GM12892 (cell line): ENCODE data around the gene SLC6A6.

Source experiments
- DNase-seq: peaks from one replicate; pipeline ENCODE4 v3.0.0; 2011; ENCODE audit not compliant: insufficient read length
- FAIRE-seq: peaks from 2 replicates; lab custom pipeline; 2011; peaks lifted over from hg19 to GRCh38; lab: Jason Lieb, UNC
- POLR2A ChIP-seq: IDR thresholded peaks from 2 replicates; pipeline ENCODE4 v1.6.1; 2011; ENCODE audit warnings: low read depth, low read length, control low read depth
- POLR2AphosphoS5 ChIP-seq: IDR thresholded peaks from 2 replicates; pipeline ENCODE4 v1.6.1; 2011; ENCODE audit warnings: low read depth, low read length, control low read depth
- TAF1 ChIP-seq: IDR thresholded peaks from 2 replicates; pipeline ENCODE4 v1.6.1; 2011; ENCODE audit warnings: low read depth, mild to moderate bottlenecking, control low read depth, low read length, borderline replicate concordance

The SLC6A6 gene

GRCh38 chr3:14393440-14394106, 8.8 kb upstream of the SLC6A6 start:
- no peak for DNase-seq
- no peak for FAIRE-seq
- TF ChIP-seq TAF1 (no peak), POLR2A (no peak), POLR2AphosphoS5 (no peak)

GRCh38 chr3:14396031-14396692, 6.2 kb upstream of the SLC6A6 start:
- FAIRE-seq, result no peak
- no peak for DNase-seq
- TF ChIP-seq TAF1 (no peak), POLR2AphosphoS5 (no peak), POLR2A (no peak)

GRCh38 chr3:14397046-14397445, 5.4 kb upstream of the SLC6A6 start:
- DNase-seq, result no peak
- no peak for FAIRE-seq
- TF ChIP-seq POLR2A, result no peak
- TF ChIP-seq POLR2AphosphoS5, result no peak
- TF ChIP-seq TAF1, result no peak

GRCh38 chr3:14397531-14397930, 4.9 kb upstream of the SLC6A6 start:
- no peak for FAIRE-seq
- TF ChIP-seq POLR2AphosphoS5 (no peak), TAF1 (no peak), POLR2A (no peak)
- no peak for DNase-seq

DNA sequence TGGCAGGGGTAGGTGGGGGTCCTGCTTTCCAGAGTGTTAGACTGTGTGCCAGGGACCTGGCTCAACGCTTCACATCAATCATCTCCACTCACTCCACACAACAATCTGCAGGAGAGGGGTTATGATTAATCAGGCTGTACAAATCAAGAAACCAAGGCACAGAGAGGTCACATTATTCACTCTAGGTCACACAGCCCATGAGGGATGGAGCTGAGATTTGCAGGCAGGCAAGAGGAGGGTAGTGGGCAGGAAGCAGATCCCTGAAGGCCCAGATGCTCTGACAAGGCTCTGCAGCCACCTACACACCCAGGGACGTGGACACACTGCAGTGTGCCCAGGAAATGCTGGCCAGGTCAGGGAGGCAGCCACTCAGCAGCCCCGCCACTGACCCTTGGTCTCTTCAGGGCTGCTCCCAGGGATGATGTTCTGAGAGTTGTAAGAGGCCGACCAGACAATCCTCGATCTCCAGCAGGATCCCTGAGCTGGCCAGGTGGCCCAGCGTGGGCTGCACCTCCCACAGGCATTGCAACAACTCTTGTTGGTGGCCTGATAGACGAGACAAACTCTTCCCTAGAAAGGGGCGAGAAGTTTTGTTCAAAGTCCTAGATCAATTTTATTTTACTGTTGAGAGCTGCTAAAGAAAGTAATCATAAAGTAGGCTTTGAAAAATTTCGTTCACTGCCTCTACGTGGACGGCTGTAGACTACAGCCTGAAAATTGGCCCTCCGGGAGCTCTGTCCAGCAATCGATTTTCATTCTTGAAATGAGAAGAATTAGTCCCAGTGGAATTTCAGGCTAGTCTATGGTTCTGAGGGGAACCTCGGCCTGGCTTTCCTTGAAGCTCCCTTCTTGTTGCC, 4.2 kb upstream of the SLC6A6 start:
- TF ChIP-seq POLR2AphosphoS5 (no peak), POLR2A (no peak), TAF1 (no peak)
- FAIRE-seq, result no peak
- DNase-seq, result no peak

DNA sequence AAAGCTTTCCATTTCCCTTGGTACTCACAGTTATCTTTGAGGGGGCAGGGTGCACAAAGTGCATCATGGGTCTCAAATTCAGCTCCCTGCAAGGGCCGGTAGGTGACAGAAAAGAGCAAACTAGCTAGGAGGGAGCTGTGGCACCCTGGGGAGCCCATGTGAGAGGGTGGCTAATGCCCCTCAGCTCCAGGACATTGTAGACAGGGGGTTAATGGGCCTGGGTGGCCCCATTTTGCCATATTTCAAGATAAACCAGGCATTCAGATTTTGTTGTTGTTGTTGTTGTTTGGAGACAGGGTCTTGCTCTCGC, 3.7 kb upstream of the SLC6A6 start:
- TF ChIP-seq POLR2AphosphoS5 (no peak), POLR2A (no peak), TAF1 (no peak)
- no peak for FAIRE-seq
- DNase-seq, result no peak

DNA sequence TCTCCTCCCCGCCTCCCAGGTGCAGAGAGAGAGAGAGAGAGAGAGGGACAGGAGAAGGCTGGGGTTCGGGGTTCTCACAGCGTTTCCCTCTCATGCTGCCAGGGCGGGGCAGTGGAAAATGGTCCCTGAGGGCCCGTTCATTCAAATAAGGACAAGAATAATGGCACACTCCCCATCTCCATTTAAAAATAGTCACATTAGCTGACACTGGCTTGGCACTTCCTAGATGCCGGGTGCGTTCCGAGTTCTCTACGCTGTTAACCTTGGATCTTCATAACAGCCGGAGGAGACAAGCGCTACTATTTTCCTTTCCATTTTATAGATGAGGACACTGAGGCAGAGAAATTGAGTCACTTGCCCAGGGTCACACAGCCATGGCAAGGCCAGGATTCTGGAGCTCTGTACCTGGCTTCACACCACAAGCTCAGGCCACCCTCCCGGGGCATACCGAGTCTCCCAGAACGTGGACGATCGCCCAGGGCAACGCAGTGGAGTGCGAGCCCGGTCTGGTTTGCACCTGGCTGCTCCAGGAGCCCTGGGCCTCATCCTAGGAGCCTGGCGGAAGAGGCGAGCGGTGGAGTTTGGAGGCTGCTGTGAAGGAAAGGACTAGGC, 608 bp upstream of the SLC6A6 start:
- FAIRE-seq (no peak), DNase-seq (no peak)
- no peak for TF ChIP-seq POLR2A
- no peak for TF ChIP-seq POLR2AphosphoS5
- no peak for TF ChIP-seq TAF1

DNA sequence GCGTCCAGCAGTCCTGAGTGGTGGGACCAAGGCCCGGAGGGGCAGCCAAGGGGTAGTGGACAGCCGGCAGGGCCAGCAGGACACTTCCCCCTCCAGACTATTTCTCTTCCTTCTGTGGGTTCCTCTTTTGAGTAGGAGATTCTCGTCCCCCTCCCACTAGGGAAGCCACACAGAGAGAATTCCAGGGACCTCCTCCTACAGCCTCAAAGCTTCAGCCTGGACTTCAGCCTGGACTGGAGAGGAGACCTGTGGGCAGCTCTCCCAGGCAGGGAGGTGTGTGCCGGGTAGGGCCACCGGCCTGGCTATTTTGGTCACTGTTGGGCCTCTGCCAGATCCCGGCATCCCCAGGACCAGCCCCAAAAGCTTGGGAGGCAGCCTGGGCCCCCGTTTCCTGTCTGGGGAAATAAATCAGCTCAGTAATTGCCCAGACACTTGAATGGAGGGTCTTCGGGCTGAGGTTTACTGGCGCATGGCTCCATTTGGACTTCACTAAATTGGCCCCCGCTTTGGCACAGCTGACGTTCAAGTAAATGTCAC, 1.3 kb downstream of the SLC6A6 start:
- FAIRE-seq (no peak), DNase-seq (no peak)
- TF ChIP-seq POLR2A (no peak), TAF1 (no peak), POLR2AphosphoS5 (no peak)

- no peak for FAIRE-seq
- no peak for TF ChIP-seq POLR2A
- no peak for TF ChIP-seq TAF1
- no peak for TF ChIP-seq POLR2AphosphoS5
- DNase-seq, result no peak
Observed at GRCh38 chr3:14404186-14404585, 1.8 kb downstream of the SLC6A6 start.

- FAIRE-seq (no peak), DNase-seq (no peak)
- TF ChIP-seq TAF1 (no peak), POLR2A (no peak), POLR2AphosphoS5 (no peak)
Observed at GRCh38 chr3:14404631-14405359, 2.4 kb downstream of the SLC6A6 start.
